CD4-positive, alpha-beta T cell (primary cell): Measurements from ENCODE around the gene NOL6. TPM values are rescaled to one million over a fixed set of nuclear protein-coding genes. Genes with fewer than 3 reads are reported as not detected.

Experiments
- ATAC-seq: fragments of 200-7000 bp; cut with Tn5 transposase; one replicate; pipeline ENCODE4 v1.10.0; 2022; ENCODE audit warnings: mild to moderate bottlenecking; ENCODE audit not compliant: poor library complexity
- CTCF ChIA-PET: fragments of 350-600 bp; sonication (Branson Sonifier 250); formaldehyde crosslinking; loops from one replicate; lab custom pipeline; 2021; ENCODE audit warnings: antibody characterized with exemption, inconsistent platforms; lab: Charles Lee
- POLR2A ChIA-PET: fragments of 350-600 bp; sonication (Branson Sonifier 250); formaldehyde crosslinking; loops from one replicate; lab custom pipeline; 2021; ENCODE audit warnings: antibody characterized with exemption, inconsistent platforms; lab: Charles Lee
- DNase-seq, 14 experiments: peaks; one replicate each; pipeline ENCODE4 v3.0.0-alpha.2; 2013 to 2020; ENCODE audit warnings: mixed read lengths in 2 of 14
- H3K27ac ChIP-seq, 2 donors: one replicate each; pipeline versions ENCODE4 v1.5.1 to v1.7.0; 2013; ENCODE audit warnings: low read length in 2 of 2, low read depth in 1 of 2, mild to moderate bottlenecking in 1 of 2
- H3K27me3 ChIP-seq, 2 experiments: 1 replicate in 1 of 2; 2 replicates in 1 of 2; pipeline versions ENCODE4 v1.6.1 to v1.7.0; 2013; ENCODE audit warnings: low read length in 2 of 2, control low read depth in 1 of 2, mild to moderate bottlenecking in 1 of 2, moderate library complexity in 1 of 2; ENCODE audit not compliant: insufficient read depth in 2 of 2, control insufficient read depth in 1 of 2
- H3K36me3 ChIP-seq: one replicate; pipeline ENCODE4 v1.6.1; 2013; ENCODE audit warnings: low read length, control low read depth; ENCODE audit not compliant: insufficient read depth
- H3K4me1 ChIP-seq: one replicate; pipeline ENCODE4 v1.6.1; 2013; ENCODE audit warnings: low read length, control low read depth; ENCODE audit not compliant: insufficient read depth
- H3K4me3 ChIP-seq: one replicate; pipeline ENCODE4 v1.5.1; 2013; ENCODE audit warnings: mild to moderate bottlenecking, low read length, moderate library complexity
- H3K9me3 ChIP-seq, 2 experiments: 1 replicate in 1 of 2; 2 replicates in 1 of 2; pipeline versions ENCODE4 v1.6.1 to v1.7.0; 2013; ENCODE audit warnings: low read length in 2 of 2, mild to moderate bottlenecking in 2 of 2, control low read depth in 1 of 2, moderate library complexity in 1 of 2; ENCODE audit not compliant: control insufficient read depth in 1 of 2, insufficient read depth in 1 of 2
- H3K27ac Mint-ChIP-seq: one replicate; pipeline ENCODE4 v1.8.0; 2020; ENCODE audit warnings: mixed read lengths
- H3K27me3 Mint-ChIP-seq: one replicate; pipeline ENCODE4 v1.8.0; 2021; ENCODE audit warnings: mixed read lengths
- H3K36me3 Mint-ChIP-seq: one replicate; pipeline ENCODE4 v1.8.0; 2021; ENCODE audit warnings: low read depth, mixed read lengths
- H3K4me1 Mint-ChIP-seq: one replicate; pipeline ENCODE4 v1.8.0; 2021; ENCODE audit warnings: low read depth, mixed read lengths
- H3K4me3 Mint-ChIP-seq: one replicate; pipeline ENCODE4 v1.8.0; 2020; ENCODE audit warnings: mild to moderate bottlenecking, mixed read lengths
- H3K9me3 Mint-ChIP-seq: one replicate; pipeline ENCODE4 v1.8.0; 2020; ENCODE audit warnings: mixed read lengths
- CTCF ChIP-seq: fragments of 200-600 bp; IDR thresholded peaks from one replicate; pipeline ENCODE4 v1.8.0; 2022; ENCODE audit warnings: antibody characterized with exemption, mild to moderate bottlenecking
- intact Hi-C, 2 experiments: fragments of 100-400 bp; cut with DNase I in 1 of 2; cut with micrococcal nuclease in 1 of 2; formaldehyde crosslinking; loops; one replicate each; pipeline versions ENCODE4 v1.15.1 to v1.9.0; 2023 to 2025; cut with DNase I, micrococcal nuclease
- total RNA-seq, 174 experiments: library from RNA in 2 of 174; stranded (reverse) in 2 of 174; gene quantifications; one replicate each; pipeline ENCODE4 v1.2.3 and lab custom pipeline; 2021 to 2026

The NOL6 gene
- total RNA-seq, 2 experiments from 2014 or later = 30.5 to 30.6 TPM

GRCh38 chr9:33466565-33467495 is 6.9 kb downstream of the NOL6 start:
- Histone ChIP-seq H3K27ac (peak overlapping the region in 1 of 2 donors; percentile 21), H3K9me3 (no peaks in the 10 kb centered on the region), H3K27me3 (no peaks in the 10 kb centered on the region), H3K4me3 (no peak overlapping the region), H3K4me1 (peaks cover 15% of the 10 kb centered on the region), H3K36me3 (peaks cover 96% of the 10 kb centered on the region)
- DNase-seq (peak; percentile 62 to 86 (median 77)), ATAC-seq (peak; percentile 86)
- TF ChIP-seq CTCF = peak; percentile 96
- ChIA-PET POLR2A (interaction anchor here (0.8 to 2.4 kb wide), 10 partner anchors 9 to 95 kb away, joined by 3 to 22 read pairs (median 5); partner anchors contain the start of gene AQP3), CTCF (interaction anchor here (0.7 to 3.7 kb wide), 17 partner anchors 8 to 207 kb away, joined by 3 to 37 read pairs (median 5); partner anchors contain the start of gene AQP3)
- Mint-ChIP-seq H3K9me3 (no peaks in the 10 kb centered on the region), H3K27ac (peak overlapping the region; percentile 47), H3K4me1 (peaks cover 8% of the 10 kb centered on the region), H3K36me3 (peaks cover 100% of the 10 kb centered on the region), H3K27me3 (no peaks in the 10 kb centered on the region), H3K4me3 (no peak overlapping the region)
- intact Hi-C loops = loop anchor here (1.0 to 5.0 kb wide), 4 partner anchors 20 to 180 kb away; partner anchors contain the start of gene AQP3 (in 2 of the 2)

- DNase-seq (no peak), ATAC-seq (no peak)
- ChIA-PET POLR2A (interaction anchor here (0.6 to 8.9 kb wide), 13 partner anchors 7 to 94 kb away, joined by 3 to 67 read pairs (median 5); partner anchors contain the start of genes AQP3 and NOL6), CTCF (interaction anchor here (0.7 to 3.7 kb wide), 18 partner anchors 8 to 207 kb away, joined by 3 to 37 read pairs (median 5); partner anchors contain the start of gene AQP3)
- peaks cover 12% of the 10 kb centered on the region for H3K4me1 ChIP-seq
- H3K4me1 Mint-ChIP-seq = no peaks in the 10 kb centered on the region
- H3K9me3 ChIP-seq = no peaks in the 10 kb centered on the region
- H3K27ac ChIP-seq = peak overlapping the region in 1 of 2 donors; percentile 21
- peaks cover 91% of the 10 kb centered on the region for H3K36me3 ChIP-seq
- no peak overlapping the region for H3K4me3 Mint-ChIP-seq
- H3K36me3 Mint-ChIP-seq = peaks cover 99% of the 10 kb centered on the region
- no peaks in the 10 kb centered on the region for H3K27me3 Mint-ChIP-seq
- intact Hi-C loops = loop anchor here (1.0 to 5.0 kb wide), 4 partner anchors 19 to 179 kb away; partner anchors contain the start of gene AQP3 (in 2 of the 2)
- no peaks in the 10 kb centered on the region for H3K27me3 ChIP-seq
- no peaks in the 10 kb centered on the region for H3K9me3 Mint-ChIP-seq
- H3K4me3 ChIP-seq = no peak overlapping the region
- H3K27ac Mint-ChIP-seq = peak overlapping the region; percentile 47
- no peak for TF ChIP-seq CTCF
Measured at GRCh38 chr9:33465596-33466564, 7.8 kb downstream of the NOL6 start.
